Measurements from ENCODE around the gene SPPL2C.

SPPL2C gene

GRCh38 chr17:45847747-45848146, 3.1 kb downstream of the SPPL2C start:
- TF ChIP-seq ZFP30 (CRISPR knock-in tag; IDR thresholded peaks at IDR 0.05) (no peak), SNAI2 (CRISPR knock-in tag; IDR thresholded peaks at IDR 0.05) (no peak), ZNF70 (CRISPR knock-in tag; IDR thresholded peaks at IDR 0.05) (no peak), TOX (CRISPR knock-in tag; IDR thresholded peaks at IDR 0.05; ENCODE audit: borderline replicate concordance) (no peak), ARNTL (CRISPR knock-in tag; IDR thresholded peaks at IDR 0.05; ENCODE audit: borderline replicate concordance, low read depth) (no peak), PPARA (CRISPR knock-in tag; IDR thresholded peaks at IDR 0.05; ENCODE audit: borderline replicate concordance) (no peak), PATZ1 (CRISPR knock-in tag; IDR thresholded peaks at IDR 0.05; ENCODE audit: borderline replicate concordance) (no peak), BACH2 (CRISPR knock-in tag; IDR thresholded peaks at IDR 0.05; ENCODE audit: borderline replicate concordance) (no peak), CSDC2 (CRISPR knock-in tag; IDR thresholded peaks at IDR 0.05) (no peak), ZNF565 (CRISPR knock-in tag; conservative IDR thresholded peaks at IDR 0.05; ENCODE audit: low read depth) (no peak), ISL1 (CRISPR knock-in tag; IDR thresholded peaks at IDR 0.05) (no peak), ZC3H10 (CRISPR knock-in tag; IDR thresholded peaks at IDR 0.05) (no peak)
- ATAC-seq = no peak

GRCh38 chr17:45848405-45848804, 3.7 kb downstream of the SPPL2C start:
- TF ChIP-seq RARB (CRISPR knock-in tag; IDR thresholded peaks at IDR 0.05) (no peak), ARNTL (CRISPR knock-in tag; IDR thresholded peaks at IDR 0.05; ENCODE audit: borderline replicate concordance, low read depth) (no peak), CREB5 (CRISPR knock-in tag; IDR thresholded peaks at IDR 0.05; ENCODE audit: low read depth) (no peak), ISL1 (CRISPR knock-in tag; IDR thresholded peaks at IDR 0.05) (no peak), PATZ1 (CRISPR knock-in tag; IDR thresholded peaks at IDR 0.05; ENCODE audit: borderline replicate concordance) (no peak), BACH2 (CRISPR knock-in tag; IDR thresholded peaks at IDR 0.05; ENCODE audit: borderline replicate concordance) (no peak), TCF4 (CRISPR knock-in tag; IDR thresholded peaks at IDR 0.05; ENCODE audit: borderline replicate concordance) (no peak), GLIS3 (CRISPR knock-in tag; IDR thresholded peaks at IDR 0.05) (no peak), TOX (CRISPR knock-in tag; IDR thresholded peaks at IDR 0.05; ENCODE audit: borderline replicate concordance) (no peak), ZNF8 (CRISPR knock-in tag; IDR thresholded peaks at IDR 0.05) (no peak), CSDC2 (CRISPR knock-in tag; IDR thresholded peaks at IDR 0.05) (no peak), POU6F1 (CRISPR knock-in tag; IDR thresholded peaks at IDR 0.05; ENCODE audit: borderline replicate concordance, low read depth) (no peak), PPARA (CRISPR knock-in tag; IDR thresholded peaks at IDR 0.05; ENCODE audit: borderline replicate concordance) (no peak), ZC3H10 (CRISPR knock-in tag; IDR thresholded peaks at IDR 0.05) (no peak), ZFP30 (CRISPR knock-in tag; IDR thresholded peaks at IDR 0.05) (no peak), TSHZ2 (CRISPR knock-in tag; IDR thresholded peaks at IDR 0.05) (no peak), ESRRG (CRISPR knock-in tag; IDR thresholded peaks at IDR 0.05) (no peak)
- no peak for ATAC-seq
